ENCODE data around the gene KRT20. TPM values are rescaled to one million over a fixed set of nuclear protein-coding genes. Genes with fewer than 3 reads are reported as not detected.
A peak's percentile ranks its signal among the peaks of the same experiment; 100 is the strongest.

Gene KRT20
- polyA plus RNA-seq, 1 donor (not counting 4 experiments of a cell fraction or from before 2014, with no cell fraction given): not detected

GRCh38 chr17:40854175-40854814 lies 30.7 kb downstream of the KRT20 start:
- H2AFZ ChIP-seq (ENCODE audit: control insufficient read depth, low read length): no peak overlapping the region
- no peaks in the 10 kb centered on the region for H3K27me3 ChIP-seq (ENCODE audit: control insufficient read depth, extremely low read depth, insufficient read depth, low read length)
- peak; percentile 49 for FAIRE-seq
- H3K36me3 ChIP-seq (ENCODE audit: control insufficient read depth in 2 of 2, extremely low read depth in 1 of 2, insufficient read depth in 2 of 2, low read length in 2 of 2): no peaks in the 10 kb centered on the region
- H3K9me1 ChIP-seq (ENCODE audit: control insufficient read depth, extremely low read depth, insufficient read depth, low read length): no peaks in the 10 kb centered on the region
- no peaks in the 10 kb centered on the region for H3K79me2 ChIP-seq (ENCODE audit: control insufficient read depth, insufficient read depth, low read length)
- H3K9me3 ChIP-seq (ENCODE audit: control insufficient read depth, low read depth, low read length): no peaks in the 10 kb centered on the region
- H3K4me1 ChIP-seq (ENCODE audit: control insufficient read depth, extremely low read depth, insufficient read depth, low read length): peaks cover 24% of the 10 kb centered on the region
- H3K9ac ChIP-seq (ENCODE audit: control insufficient read depth, extremely low read depth, insufficient read depth, low read length): no peak overlapping the region
- no peak overlapping the region for H3K4me3 ChIP-seq (ENCODE audit: control insufficient read depth in 2 of 3, extremely low read depth in 1 of 3, insufficient read depth in 2 of 3, low read depth in 1 of 3, low read length in 3 of 3)
- TF ChIP-seq EZH2 (IDR thresholded peaks at IDR 0.05; ENCODE audit: low read length): no peak
- no peak for TF ChIP-seq CTCF (optimal IDR thresholded peaks at IDR 0.05 in 1 of 3, IDR thresholded peaks at IDR 0.05 in 1 of 3, conservative IDR thresholded peaks at IDR 0.05 in 1 of 3; ENCODE audit: extremely low read depth in 1 of 3, insufficient read depth in 2 of 3, low read length in 3 of 3)
- H3K27ac ChIP-seq (ENCODE audit: control insufficient read depth, insufficient read depth, low read length): peak overlapping the region; percentile 30
- dilution Hi-C loops (cut with MboI; ENCODE audit: extremely low pct_ligation_motif_present, low sequenced_read_pairs): no loop called here
- H3K4me2 ChIP-seq (ENCODE audit: control insufficient read depth, extremely low read depth, insufficient read depth, low read depth, low read length): no peak overlapping the region
- no peaks in the 10 kb centered on the region for H4K20me1 ChIP-seq (ENCODE audit: control insufficient read depth, extremely low read depth, insufficient read depth, low read length)
- no peak for DNase-seq (ENCODE audit: low read depth, low spot score)

- DNase-seq (ENCODE audit: low read depth, low spot score) (no peak), FAIRE-seq (peak; percentile 53)
- H4K20me1 ChIP-seq (ENCODE audit: control insufficient read depth, extremely low read depth, insufficient read depth, low read length): no peaks in the 10 kb centered on the region
- H3K4me3 ChIP-seq (ENCODE audit: control insufficient read depth in 2 of 3, extremely low read depth in 1 of 3, insufficient read depth in 2 of 3, low read depth in 1 of 3, low read length in 3 of 3): no peak overlapping the region
- H3K9ac ChIP-seq (ENCODE audit: control insufficient read depth, extremely low read depth, insufficient read depth, low read length): no peak overlapping the region
- TF ChIP-seq EZH2 (IDR thresholded peaks at IDR 0.05; ENCODE audit: low read length) (no peak), CTCF (optimal IDR thresholded peaks at IDR 0.05 in 1 of 3, IDR thresholded peaks at IDR 0.05 in 1 of 3, conservative IDR thresholded peaks at IDR 0.05 in 1 of 3; ENCODE audit: extremely low read depth in 1 of 3, insufficient read depth in 2 of 3, low read length in 3 of 3) (no peak)
- no peaks in the 10 kb centered on the region for H3K27me3 ChIP-seq (ENCODE audit: control insufficient read depth, extremely low read depth, insufficient read depth, low read length)
- no peak overlapping the region for H3K27ac ChIP-seq (ENCODE audit: control insufficient read depth, insufficient read depth, low read length)
- H3K36me3 ChIP-seq (ENCODE audit: control insufficient read depth in 2 of 2, extremely low read depth in 1 of 2, insufficient read depth in 2 of 2, low read length in 2 of 2): no peaks in the 10 kb centered on the region
- H3K4me2 ChIP-seq (ENCODE audit: control insufficient read depth, extremely low read depth, insufficient read depth, low read depth, low read length): no peak overlapping the region
- no peaks in the 10 kb centered on the region for H3K9me3 ChIP-seq (ENCODE audit: control insufficient read depth, low read depth, low read length)
- no peak overlapping the region for H2AFZ ChIP-seq (ENCODE audit: control insufficient read depth, low read length)
- H3K79me2 ChIP-seq (ENCODE audit: control insufficient read depth, insufficient read depth, low read length): no peaks in the 10 kb centered on the region
- peaks cover 24% of the 10 kb centered on the region for H3K4me1 ChIP-seq (ENCODE audit: control insufficient read depth, extremely low read depth, insufficient read depth, low read length)
- no peaks in the 10 kb centered on the region for H3K9me1 ChIP-seq (ENCODE audit: control insufficient read depth, extremely low read depth, insufficient read depth, low read length)
- dilution Hi-C loops (cut with MboI; ENCODE audit: extremely low pct_ligation_motif_present, low sequenced_read_pairs): no loop called here
These were observed 32.7 kb downstream of the KRT20 start for GRCh38 chr17:40852364-40852763.

Measured in keratinocyte (primary cell).